H1 (cell line): ENCODE data around the gene RAD52. TPM values are rescaled to one million over a fixed set of nuclear protein-coding genes. Genes with fewer than 3 reads are reported as not detected.

Source experiments
- EZH2 ChIP-seq: fragments of 200-600 bp; sonication (generic); IDR thresholded peaks from 2 replicates; pipeline ENCODE4 v1.7.1; 2012; ENCODE audit warnings: low read depth, mild to moderate bottlenecking, moderate library complexity, low read length, inconsistent platforms; ENCODE audit not compliant: severe bottlenecking
- FOSL1 ChIP-seq: IDR thresholded peaks from 2 replicates; pipeline ENCODE4 v1.6.1; 2011; ENCODE audit warnings: mild to moderate bottlenecking, low read depth, low read length, moderate library complexity; ENCODE audit not compliant: insufficient read depth
- TEAD4 ChIP-seq: IDR thresholded peaks from 2 replicates; pipeline ENCODE4 v1.6.1; 2012; ENCODE audit warnings: low read depth, low read length, inconsistent platforms, mixed read lengths
- polyA plus RNA-seq, 7 experiments: library from polyadenylated mRNA; depleted of rRNA in 3 of 7; stranded (reverse) in 5 of 7; unstranded in 2 of 7; fragments of >200 nt in 5 of 7; fragments of 200-250 nt in 2 of 7; gene quantifications; 1 replicate in 5 of 7; 2 replicates in 1 of 7; 4 replicates in 1 of 7; pipeline versions ENCODE4 v1.2.1 to v1.2.3, GENCODE V29; 2011 to 2013; ENCODE audit warnings: missing spikeins in 2 of 7, mixed read lengths in 2 of 7
- total RNA-seq: library from RNA; stranded (reverse); fragmentation: NEBNext Ultra II Directional; extraction: Animal tissue kit (Norgen Biotek cat#: 25700); gene quantifications from 2 replicates; pipeline ENCODE4 v1.2.1, GENCODE V29; 2021
- TF ChIP-seq, protein P1 (sequence below): fragments of 300-600 bp; sonication (generic); IDR thresholded peaks from 2 replicates; pipeline ENCODE4 v1.7.1; 2012; ENCODE audit warnings: low read length, moderate library complexity, mild to moderate bottlenecking, inconsistent platforms; ENCODE audit not compliant: insufficient replicate concordance

Gene RAD52
- total and polyA plus RNA-seq, 2 of the 8 experiments (the other 6 are each of a cell fraction or from before 2014, with no cell fraction given), result 12.5 to 14.3 TPM

GRCh38 chr12:916712-917445 is 32.6 kb downstream of the RAD52 start (continued):
- TF ChIP-seq, protein P1, sequence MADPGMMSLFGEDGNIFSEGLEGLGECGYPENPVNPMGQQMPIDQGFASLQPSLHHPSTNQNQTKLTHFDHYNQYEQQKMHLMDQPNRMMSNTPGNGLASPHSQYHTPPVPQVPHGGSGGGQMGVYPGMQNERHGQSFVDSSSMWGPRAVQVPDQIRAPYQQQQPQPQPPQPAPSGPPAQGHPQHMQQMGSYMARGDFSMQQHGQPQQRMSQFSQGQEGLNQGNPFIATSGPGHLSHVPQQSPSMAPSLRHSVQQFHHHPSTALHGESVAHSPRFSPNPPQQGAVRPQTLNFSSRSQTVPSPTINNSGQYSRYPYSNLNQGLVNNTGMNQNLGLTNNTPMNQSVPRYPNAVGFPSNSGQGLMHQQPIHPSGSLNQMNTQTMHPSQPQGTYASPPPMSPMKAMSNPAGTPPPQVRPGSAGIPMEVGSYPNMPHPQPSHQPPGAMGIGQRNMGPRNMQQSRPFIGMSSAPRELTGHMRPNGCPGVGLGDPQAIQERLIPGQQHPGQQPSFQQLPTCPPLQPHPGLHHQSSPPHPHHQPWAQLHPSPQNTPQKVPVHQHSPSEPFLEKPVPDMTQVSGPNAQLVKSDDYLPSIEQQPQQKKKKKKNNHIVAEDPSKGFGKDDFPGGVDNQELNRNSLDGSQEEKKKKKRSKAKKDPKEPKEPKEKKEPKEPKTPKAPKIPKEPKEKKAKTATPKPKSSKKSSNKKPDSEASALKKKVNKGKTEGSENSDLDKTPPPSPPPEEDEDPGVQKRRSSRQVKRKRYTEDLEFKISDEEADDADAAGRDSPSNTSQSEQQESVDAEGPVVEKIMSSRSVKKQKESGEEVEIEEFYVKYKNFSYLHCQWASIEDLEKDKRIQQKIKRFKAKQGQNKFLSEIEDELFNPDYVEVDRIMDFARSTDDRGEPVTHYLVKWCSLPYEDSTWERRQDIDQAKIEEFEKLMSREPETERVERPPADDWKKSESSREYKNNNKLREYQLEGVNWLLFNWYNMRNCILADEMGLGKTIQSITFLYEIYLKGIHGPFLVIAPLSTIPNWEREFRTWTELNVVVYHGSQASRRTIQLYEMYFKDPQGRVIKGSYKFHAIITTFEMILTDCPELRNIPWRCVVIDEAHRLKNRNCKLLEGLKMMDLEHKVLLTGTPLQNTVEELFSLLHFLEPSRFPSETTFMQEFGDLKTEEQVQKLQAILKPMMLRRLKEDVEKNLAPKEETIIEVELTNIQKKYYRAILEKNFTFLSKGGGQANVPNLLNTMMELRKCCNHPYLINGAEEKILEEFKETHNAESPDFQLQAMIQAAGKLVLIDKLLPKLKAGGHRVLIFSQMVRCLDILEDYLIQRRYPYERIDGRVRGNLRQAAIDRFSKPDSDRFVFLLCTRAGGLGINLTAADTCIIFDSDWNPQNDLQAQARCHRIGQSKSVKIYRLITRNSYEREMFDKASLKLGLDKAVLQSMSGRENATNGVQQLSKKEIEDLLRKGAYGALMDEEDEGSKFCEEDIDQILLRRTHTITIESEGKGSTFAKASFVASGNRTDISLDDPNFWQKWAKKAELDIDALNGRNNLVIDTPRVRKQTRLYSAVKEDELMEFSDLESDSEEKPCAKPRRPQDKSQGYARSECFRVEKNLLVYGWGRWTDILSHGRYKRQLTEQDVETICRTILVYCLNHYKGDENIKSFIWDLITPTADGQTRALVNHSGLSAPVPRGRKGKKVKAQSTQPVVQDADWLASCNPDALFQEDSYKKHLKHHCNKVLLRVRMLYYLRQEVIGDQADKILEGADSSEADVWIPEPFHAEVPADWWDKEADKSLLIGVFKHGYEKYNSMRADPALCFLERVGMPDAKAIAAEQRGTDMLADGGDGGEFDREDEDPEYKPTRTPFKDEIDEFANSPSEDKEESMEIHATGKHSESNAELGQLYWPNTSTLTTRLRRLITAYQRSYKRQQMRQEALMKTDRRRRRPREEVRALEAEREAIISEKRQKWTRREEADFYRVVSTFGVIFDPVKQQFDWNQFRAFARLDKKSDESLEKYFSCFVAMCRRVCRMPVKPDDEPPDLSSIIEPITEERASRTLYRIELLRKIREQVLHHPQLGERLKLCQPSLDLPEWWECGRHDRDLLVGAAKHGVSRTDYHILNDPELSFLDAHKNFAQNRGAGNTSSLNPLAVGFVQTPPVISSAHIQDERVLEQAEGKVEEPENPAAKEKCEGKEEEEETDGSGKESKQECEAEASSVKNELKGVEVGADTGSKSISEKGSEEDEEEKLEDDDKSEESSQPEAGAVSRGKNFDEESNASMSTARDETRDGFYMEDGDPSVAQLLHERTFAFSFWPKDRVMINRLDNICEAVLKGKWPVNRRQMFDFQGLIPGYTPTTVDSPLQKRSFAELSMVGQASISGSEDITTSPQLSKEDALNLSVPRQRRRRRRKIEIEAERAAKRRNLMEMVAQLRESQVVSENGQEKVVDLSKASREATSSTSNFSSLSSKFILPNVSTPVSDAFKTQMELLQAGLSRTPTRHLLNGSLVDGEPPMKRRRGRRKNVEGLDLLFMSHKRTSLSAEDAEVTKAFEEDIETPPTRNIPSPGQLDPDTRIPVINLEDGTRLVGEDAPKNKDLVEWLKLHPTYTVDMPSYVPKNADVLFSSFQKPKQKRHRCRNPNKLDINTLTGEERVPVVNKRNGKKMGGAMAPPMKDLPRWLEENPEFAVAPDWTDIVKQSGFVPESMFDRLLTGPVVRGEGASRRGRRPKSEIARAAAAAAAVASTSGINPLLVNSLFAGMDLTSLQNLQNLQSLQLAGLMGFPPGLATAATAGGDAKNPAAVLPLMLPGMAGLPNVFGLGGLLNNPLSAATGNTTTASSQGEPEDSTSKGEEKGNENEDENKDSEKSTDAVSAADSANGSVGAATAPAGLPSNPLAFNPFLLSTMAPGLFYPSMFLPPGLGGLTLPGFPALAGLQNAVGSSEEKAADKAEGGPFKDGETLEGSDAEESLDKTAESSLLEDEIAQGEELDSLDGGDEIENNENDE, result no peak
- TF ChIP-seq EZH2 (no peak), TEAD4 (no peak), FOSL1 (no peak)
